CD14-positive monocyte (primary cell): ENCODE data around the gene URB1. TPM values are rescaled to one million over a fixed set of nuclear protein-coding genes. Genes with fewer than 3 reads are reported as not detected.
A peak's percentile ranks its signal among the peaks of the same experiment; 100 is the strongest.

ENCODE experiments used
- DNase-seq, 3 donors: peaks; one replicate each; pipeline ENCODE4 v3.0.0-alpha.2; 2011 to 2022
- H2AFZ ChIP-seq: 2 replicates; pipeline ENCODE4 v1.6.0; 2012; ENCODE audit warnings: mild to moderate bottlenecking, low read depth, low read length, inconsistent platforms; ENCODE audit not compliant: insufficient read depth, poor library complexity, severe bottlenecking
- H3K27ac ChIP-seq, 2 donors: 1 replicate in 1 of 2; 2 replicates in 1 of 2; pipeline ENCODE4 v1.5.1; 2012 to 2013; ENCODE audit warnings: low read length in 2 of 2, control low read depth in 1 of 2, inconsistent platforms in 1 of 2, low read depth in 1 of 2, mild to moderate bottlenecking in 1 of 2
- H3K27me3 ChIP-seq, 2 donors: one replicate each; pipeline versions ENCODE4 v1.6.0 to v1.6.1; 2011 to 2013; ENCODE audit warnings: low read length in 2 of 2; ENCODE audit not compliant: control insufficient read depth in 2 of 2, insufficient read depth in 2 of 2
- H3K36me3 ChIP-seq, 2 donors: replicated peaks in 1 of 2; 1 replicate in 1 of 2; 2 replicates in 1 of 2; pipeline versions ENCODE4 v1.5.1 to v1.6.1; 2012 to 2013; ENCODE audit warnings: low read length in 2 of 2, control low read depth in 1 of 2, inconsistent platforms in 1 of 2, mild to moderate bottlenecking in 1 of 2; ENCODE audit not compliant: insufficient read depth in 2 of 2, control insufficient read depth in 1 of 2
- H3K4me1 ChIP-seq, 2 donors: 1 replicate in 1 of 2; 2 replicates in 1 of 2; pipeline versions ENCODE4 v1.5.1 to v1.6.1; 2012 to 2013; ENCODE audit warnings: low read length in 2 of 2, control low read depth in 1 of 2, inconsistent platforms in 1 of 2, mild to moderate bottlenecking in 1 of 2, moderate library complexity in 1 of 2; ENCODE audit not compliant: insufficient read depth in 2 of 2, control insufficient read depth in 1 of 2
- H3K4me2 ChIP-seq: replicated peaks from 2 replicates; pipeline ENCODE3; 2012; ENCODE audit warnings: low read length, moderate library complexity, mild to moderate bottlenecking; ENCODE audit not compliant: poor library complexity, severe bottlenecking; ENCODE audit errors: extremely low read depth
- H3K4me3 ChIP-seq, 3 experiments: fragments of 200-600 bp in 1 of 3; sonication (generic) in 1 of 3; replicated peaks in 1 of 3; 1 replicate in 2 of 3; 2 replicates in 1 of 3; pipeline ENCODE4 v1.5.1; 2011 to 2013; ENCODE audit warnings: low read length in 3 of 3, mild to moderate bottlenecking in 3 of 3, control low read depth in 2 of 3, low read depth in 2 of 3, inconsistent platforms in 1 of 3, moderate library complexity in 1 of 3
- H3K79me2 ChIP-seq: 2 replicates; pipeline ENCODE4 v1.6.0; 2012; ENCODE audit warnings: mild to moderate bottlenecking, control low read depth, inconsistent platforms, low read length, moderate library complexity; ENCODE audit not compliant: insufficient read depth
- H3K9ac ChIP-seq: 2 replicates; pipeline ENCODE4 v1.6.0; 2017; ENCODE audit warnings: low read length, mild to moderate bottlenecking; ENCODE audit not compliant: insufficient read depth, poor library complexity, severe bottlenecking
- H3K9me3 ChIP-seq, 2 donors: replicated peaks in 1 of 2; 1 replicate in 1 of 2; 2 replicates in 1 of 2; pipeline versions ENCODE4 v1.5.1 to v1.6.1; 2012 to 2013; ENCODE audit warnings: low read length in 2 of 2, control low read depth in 1 of 2; ENCODE audit not compliant: control insufficient read depth in 1 of 2, insufficient read depth in 1 of 2
- H4K20me1 ChIP-seq: 2 replicates; pipeline ENCODE4 v1.6.0; 2012; ENCODE audit warnings: mild to moderate bottlenecking, low read length, control low read depth, moderate library complexity; ENCODE audit not compliant: insufficient read depth
- H3K27ac Mint-ChIP-seq, 7 donors: one replicate each; pipeline ENCODE4 v1.8.0; 2020; ENCODE audit warnings: mild to moderate bottlenecking in 7 of 7, mixed read lengths in 7 of 7, moderate library complexity in 6 of 7, inconsistent platforms in 2 of 7
- H3K27me3 Mint-ChIP-seq, 3 donors: one replicate each; pipeline ENCODE4 v1.8.0; 2021 to 2022; ENCODE audit warnings: low read depth in 3 of 3, mild to moderate bottlenecking in 3 of 3, mixed read lengths in 3 of 3, moderate library complexity in 3 of 3, inconsistent platforms in 1 of 3
- H3K36me3 Mint-ChIP-seq, 2 donors: one replicate each; pipeline ENCODE4 v1.8.0; 2020; ENCODE audit warnings: mixed read lengths in 2 of 2, inconsistent platforms in 1 of 2, mild to moderate bottlenecking in 1 of 2
- H3K4me1 Mint-ChIP-seq: one replicate; pipeline ENCODE4 v1.8.0; 2020; ENCODE audit warnings: mild to moderate bottlenecking, mixed read lengths
- H3K4me3 Mint-ChIP-seq, 2 donors: one replicate each; pipeline ENCODE4 v1.8.0; 2020; ENCODE audit warnings: mild to moderate bottlenecking in 2 of 2, mixed read lengths in 2 of 2, moderate library complexity in 1 of 2
- H3K9me3 Mint-ChIP-seq, 7 donors: one replicate each; pipeline ENCODE4 v1.8.0; 2020 to 2022; ENCODE audit warnings: mixed read lengths in 7 of 7, mild to moderate bottlenecking in 6 of 7, moderate library complexity in 6 of 7, inconsistent platforms in 2 of 7
- CTCF ChIP-seq: fragments of 200-600 bp; IDR thresholded peaks from one replicate; pipeline ENCODE4 v1.8.0; 2022; ENCODE audit warnings: antibody characterized with exemption, mild to moderate bottlenecking
- WGBS: methylation state at CpG from one replicate; pipeline ENCODE4 v1.1.5; 2013; ENCODE audit warnings: missing lambda C conversion rate; ENCODE audit not compliant: insufficient coverage; 5-methylcytosine and 5-hydroxymethylcytosine counted together
- intact Hi-C, 2 donors: fragments of 100-400 bp; cut with micrococcal nuclease; formaldehyde crosslinking; loops; one replicate each; pipeline versions ENCODE4 v1.15.0 to v1.15.1; 2023
- polyA plus RNA-seq, 3 donors: library from polyadenylated mRNA; depleted of rRNA in 1 of 3; unstranded in 2 of 3; stranded (reverse) in 1 of 3; fragments of 300-500 nt in 2 of 3; fragments of >200 nt in 1 of 3; fragmentation: Illumina TruSeq in 2 of 3; gene quantifications; 1 replicate in 2 of 3; 2 replicates in 1 of 3; pipeline ENCODE4 v1.2.3, GENCODE V29; 2012 to 2021

URB1 gene
- polyA plus RNA-seq, 3 donors = 0.25 to 2.4 (median 0.47) TPM

- DNase-seq = no peak
- H3K27ac Mint-ChIP-seq = peak overlapping the region in 2 of 7 donors; percentile 37 to 46
- no peaks in the 10 kb centered on the region for H3K9me3 Mint-ChIP-seq
- no peak overlapping the region for H3K27ac ChIP-seq
- peaks cover 82 to 85% of the 10 kb centered on the region in 2 donors for H3K36me3 Mint-ChIP-seq
- no peak for TF ChIP-seq CTCF
- WGBS = 100% methylated on average over 1 of the region's 2 CpGs
- H3K4me3 Mint-ChIP-seq = no peak overlapping the region
- no peaks in the 10 kb centered on the region for H3K27me3 ChIP-seq
- no peak overlapping the region for H3K4me2 ChIP-seq
- H3K9me3 ChIP-seq = no peaks in the 10 kb centered on the region
- intact Hi-C loops = no loop called here
- H3K27me3 Mint-ChIP-seq = no peaks in the 10 kb centered on the region
- no peak overlapping the region for H3K4me3 ChIP-seq
- H3K4me1 Mint-ChIP-seq = no peaks in the 10 kb centered on the region
- no peak overlapping the region for H3K9ac ChIP-seq
- H3K79me2 ChIP-seq = no peaks in the 10 kb centered on the region
- H3K36me3 ChIP-seq = peaks cover 53 to 89% of the 10 kb centered on the region in 2 donors
- H4K20me1 ChIP-seq = no peaks in the 10 kb centered on the region
- H3K4me1 ChIP-seq = no peaks in the 10 kb centered on the region
- H2AFZ ChIP-seq = no peak overlapping the region
Observed at GRCh38 chr21:32329331-32329730, 63.5 kb downstream of the URB1 start.

GRCh38 chr21:32328595-32328994, 64.2 kb downstream of the URB1 start:
- H3K4me1 ChIP-seq = no peaks in the 10 kb centered on the region
- H3K9me3 ChIP-seq = no peaks in the 10 kb centered on the region
- H3K27me3 ChIP-seq = no peaks in the 10 kb centered on the region
- Mint-ChIP-seq H3K4me1 (no peaks in the 10 kb centered on the region), H3K9me3 (no peaks in the 10 kb centered on the region), H3K36me3 (peaks cover 83 to 85% of the 10 kb centered on the region in 2 donors), H3K27ac (no peak overlapping the region), H3K4me3 (no peak overlapping the region), H3K27me3 (no peaks in the 10 kb centered on the region)
- intact Hi-C loops = no loop called here
- H3K9ac ChIP-seq = no peak overlapping the region
- no peak overlapping the region for H3K4me2 ChIP-seq
- no peaks in the 10 kb centered on the region for H4K20me1 ChIP-seq
- H3K79me2 ChIP-seq = no peaks in the 10 kb centered on the region
- H3K27ac ChIP-seq = no peak overlapping the region
- H3K4me3 ChIP-seq = no peak overlapping the region
- no peak overlapping the region for H2AFZ ChIP-seq
- TF ChIP-seq CTCF = no peak
- WGBS = no CpG with 5 or more reads among the region's 3 CpGs
- H3K36me3 ChIP-seq = peaks cover 53 to 89% of the 10 kb centered on the region in 2 donors
- no peak for DNase-seq
